Sciatic nerve (tissue), 2 donors: ENCODE data around the gene KCNJ2. TPM values are rescaled to one million over a fixed set of nuclear protein-coding genes. Genes with fewer than 3 reads are reported as not detected.
A peak's percentile ranks its signal among the peaks of the same experiment; 100 is the strongest.

Source experiments
- ATAC-seq: fragments of 200-7000 bp; cut with Tn5 transposase; one replicate; pipeline ENCODE4 v1.9.1; 2020; ENCODE audit warnings: mild to moderate bottlenecking, moderate library complexity
- DNase-seq: peaks from one replicate; pipeline ENCODE4 v3.0.0-alpha.2; 2020; ENCODE audit warnings: low spot score
- intact Hi-C: fragments of 100-400 bp; cut with DNase I; formaldehyde crosslinking; loops from one replicate; pipeline ENCODE4 v1.14.2; 2022
- total RNA-seq: library from RNA; stranded (reverse); fragmentation: NEBNext Ultra II Directional; extraction: Animal tissue kit (Norgen Biotek cat#: 25700); gene quantifications from one replicate; pipeline ENCODE4 v1.2.1, GENCODE V29; 2021
- donor health status: DM: no; HTN: no; CAD: no.
- donor health status: DM: no; HTN: no; CAD: no.

Gene KCNJ2
- total RNA-seq: 11.9 TPM

- DNase-seq: peak; percentile 91
- intact Hi-C loops: no loop called here
- ATAC-seq: peak; percentile 95
These were observed at the start of gene KCNJ2 for GRCh38 chr17:70168977-70169708. KCNJ2 (plus strand) TSS chr17:70169532; CDS start chr17:70175040, 5,508 bp downstream.

- intact Hi-C loops: no loop called here
These were observed 49.8 kb upstream of the KCNJ2 start for GRCh38 chr17:70119545-70119944.

GRCh38 chr17:70119983-70120382 is 49.3 kb upstream of the KCNJ2 start:
- ATAC-seq (no peak), DNase-seq (no peak)
- intact Hi-C loops: no loop called here

More at GRCh38 chr17:70119545-70119944, 49.8 kb upstream of the KCNJ2 start:
- ATAC-seq (no peak), DNase-seq (no peak)

- intact Hi-C loops: no loop called here
- DNase-seq: no peak
- ATAC-seq: no peak
These were observed 48.9 kb upstream of the KCNJ2 start for GRCh38 chr17:70120425-70120824.

GRCh38 chr17:70121126-70121525 is 48.2 kb upstream of the KCNJ2 start:
- ATAC-seq (no peak), DNase-seq (no peak)
- intact Hi-C loops: no loop called here

- ATAC-seq (no peak), DNase-seq (no peak)
These were observed 46.1 kb upstream of the KCNJ2 start for GRCh38 chr17:70123193-70123592.

GRCh38 chr17:70124723-70125122 is 44.6 kb upstream of the KCNJ2 start:
- ATAC-seq (no peak), DNase-seq (no peak)
- intact Hi-C loops: no loop called here

More at GRCh38 chr17:70123193-70123592, 46.1 kb upstream of the KCNJ2 start:
- intact Hi-C loops: no loop called here

GRCh38 chr17:70127221-70127873 is 42.0 kb upstream of the KCNJ2 start:
- intact Hi-C loops: no loop called here
- DNase-seq: no peak
- no peak for ATAC-seq

GRCh38 chr17:70128727-70129238 is 40.5 kb upstream of the KCNJ2 start:
- intact Hi-C loops: no loop called here
- no peak for ATAC-seq
- DNase-seq: no peak

- ATAC-seq (no peak), DNase-seq (no peak)
- intact Hi-C loops: no loop called here
These were observed 39.0 kb upstream of the KCNJ2 start for GRCh38 chr17:70130289-70130688.

GRCh38 chr17:70132505-70132904 is 36.8 kb upstream of the KCNJ2 start:
- intact Hi-C loops: no loop called here
- ATAC-seq: no peak
- no peak for DNase-seq

- no peak for DNase-seq
- intact Hi-C loops: no loop called here
- ATAC-seq: no peak
These were observed 35.3 kb upstream of the KCNJ2 start for GRCh38 chr17:70134042-70134441.

GRCh38 chr17:70134777-70135176 is 34.6 kb upstream of the KCNJ2 start:
- ATAC-seq (no peak), DNase-seq (no peak)
- intact Hi-C loops: no loop called here

GRCh38 chr17:70136131-70136530 is 33.2 kb upstream of the KCNJ2 start:
- intact Hi-C loops: no loop called here
- ATAC-seq: no peak
- DNase-seq: no peak

GRCh38 chr17:70137451-70138230 is 31.7 kb upstream of the KCNJ2 start:
- DNase-seq (peak; percentile 75), ATAC-seq (peak; percentile 97)
- intact Hi-C loops: no loop called here

- ATAC-seq (peak; percentile 75), DNase-seq (no peak)
- intact Hi-C loops: no loop called here
These were observed 31.0 kb upstream of the KCNJ2 start for GRCh38 chr17:70138291-70138865.

GRCh38 chr17:70139449-70139993 is 29.8 kb upstream of the KCNJ2 start:
- intact Hi-C loops: no loop called here

GRCh38 chr17:70144260-70144846 is 25.0 kb upstream of the KCNJ2 start:
- no peak for ATAC-seq
- DNase-seq: no peak
- intact Hi-C loops: no loop called here

More at GRCh38 chr17:70139449-70139993, 29.8 kb upstream of the KCNJ2 start:
- no peak for DNase-seq
- ATAC-seq: no peak

- no peak for ATAC-seq
- intact Hi-C loops: no loop called here
- no peak for DNase-seq
These were observed 16.1 kb upstream of the KCNJ2 start for GRCh38 chr17:70153210-70153609.
